ENCODE measurements around the gene HTR3D. TPM values are rescaled to one million over a fixed set of nuclear protein-coding genes. Genes with fewer than 3 reads are reported as not detected.

HTR3D gene
- total and polyA plus RNA-seq, 2 experiments from 2014 or later, result not detected

DNA sequence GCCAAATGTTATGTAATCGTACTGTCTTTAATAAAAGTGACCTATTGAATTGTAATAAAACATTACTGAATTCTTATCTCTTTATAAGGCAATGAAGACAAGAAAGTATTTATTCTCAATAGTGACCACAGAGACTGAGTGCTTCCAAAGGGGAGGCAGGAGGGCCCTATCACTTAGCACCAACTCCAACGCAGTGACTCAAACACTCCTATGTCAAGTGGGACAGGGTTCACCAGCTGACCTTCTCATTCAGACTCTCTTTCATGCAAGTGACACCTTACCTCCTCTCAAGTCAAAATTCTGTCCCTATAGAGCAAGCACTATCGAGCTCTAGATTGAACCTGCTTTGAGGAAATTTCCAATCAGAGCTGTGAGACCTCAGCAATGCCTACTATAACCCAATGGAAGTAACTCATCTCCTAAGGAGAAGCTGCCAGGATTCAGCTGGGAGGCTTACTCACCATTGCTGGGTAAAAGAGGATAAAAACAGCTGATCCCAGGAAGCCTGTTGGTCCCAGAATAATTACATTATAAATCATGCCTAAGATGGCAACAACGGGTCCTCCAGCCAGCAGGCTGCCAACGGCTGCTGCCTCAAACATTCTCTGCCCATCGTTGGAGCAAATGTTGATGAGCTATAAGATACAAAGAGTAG, 49.4 kb upstream of the HTR3D start (continued):
- TF ChIP-seq, protein P1, sequence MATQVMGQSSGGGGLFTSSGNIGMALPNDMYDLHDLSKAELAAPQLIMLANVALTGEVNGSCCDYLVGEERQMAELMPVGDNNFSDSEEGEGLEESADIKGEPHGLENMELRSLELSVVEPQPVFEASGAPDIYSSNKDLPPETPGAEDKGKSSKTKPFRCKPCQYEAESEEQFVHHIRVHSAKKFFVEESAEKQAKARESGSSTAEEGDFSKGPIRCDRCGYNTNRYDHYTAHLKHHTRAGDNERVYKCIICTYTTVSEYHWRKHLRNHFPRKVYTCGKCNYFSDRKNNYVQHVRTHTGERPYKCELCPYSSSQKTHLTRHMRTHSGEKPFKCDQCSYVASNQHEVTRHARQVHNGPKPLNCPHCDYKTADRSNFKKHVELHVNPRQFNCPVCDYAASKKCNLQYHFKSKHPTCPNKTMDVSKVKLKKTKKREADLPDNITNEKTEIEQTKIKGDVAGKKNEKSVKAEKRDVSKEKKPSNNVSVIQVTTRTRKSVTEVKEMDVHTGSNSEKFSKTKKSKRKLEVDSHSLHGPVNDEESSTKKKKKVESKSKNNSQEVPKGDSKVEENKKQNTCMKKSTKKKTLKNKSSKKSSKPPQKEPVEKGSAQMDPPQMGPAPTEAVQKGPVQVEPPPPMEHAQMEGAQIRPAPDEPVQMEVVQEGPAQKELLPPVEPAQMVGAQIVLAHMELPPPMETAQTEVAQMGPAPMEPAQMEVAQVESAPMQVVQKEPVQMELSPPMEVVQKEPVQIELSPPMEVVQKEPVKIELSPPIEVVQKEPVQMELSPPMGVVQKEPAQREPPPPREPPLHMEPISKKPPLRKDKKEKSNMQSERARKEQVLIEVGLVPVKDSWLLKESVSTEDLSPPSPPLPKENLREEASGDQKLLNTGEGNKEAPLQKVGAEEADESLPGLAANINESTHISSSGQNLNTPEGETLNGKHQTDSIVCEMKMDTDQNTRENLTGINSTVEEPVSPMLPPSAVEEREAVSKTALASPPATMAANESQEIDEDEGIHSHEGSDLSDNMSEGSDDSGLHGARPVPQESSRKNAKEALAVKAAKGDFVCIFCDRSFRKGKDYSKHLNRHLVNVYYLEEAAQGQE (IDR thresholded peaks at IDR 0.05; ENCODE audit: unreplicated experiment), result no peak

DNA sequence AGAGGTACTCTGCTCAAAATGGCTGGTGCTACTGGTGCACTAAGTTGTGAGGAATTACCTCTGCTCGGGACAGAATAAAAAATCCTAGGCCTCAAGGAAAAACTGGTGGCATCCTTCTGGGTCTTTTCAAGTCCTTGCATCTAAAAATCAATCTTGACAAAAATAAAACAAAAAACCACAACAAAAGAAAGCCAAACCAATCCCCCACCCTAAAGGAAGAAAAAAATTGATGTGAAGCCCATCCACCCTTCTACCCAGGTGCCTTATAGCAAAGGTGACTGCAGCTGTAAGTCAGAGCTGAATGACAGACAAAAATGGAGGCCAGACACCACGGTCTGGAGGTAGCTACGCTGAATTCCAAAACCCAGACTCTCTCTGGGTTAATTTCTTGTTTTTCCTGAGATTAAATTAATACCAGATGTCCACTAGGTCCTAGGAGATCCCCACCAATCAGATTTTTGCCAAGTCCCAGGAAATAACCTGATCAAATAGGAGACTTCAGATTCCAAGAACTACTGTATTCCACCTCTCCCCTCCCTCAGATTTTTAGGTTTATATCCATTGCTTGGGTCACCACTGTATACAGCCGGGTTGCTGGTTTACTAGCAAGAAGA, 47.3 kb upstream of the HTR3D start:
- Mint-ChIP-seq H3K4me3 (no peak overlapping the region; the same call in 2 of the 3 replicates), H3K9me3 (no peaks in the 10 kb centered on the region), H3K27ac (peak overlapping the region; percentile 76), H3K27me3 (ENCODE audit: insufficient read depth, low read depth, poor library complexity) (peaks cover 3% of the 10 kb centered on the region), H3K36me3 (ENCODE audit: low read depth) (peaks cover 46% of the 10 kb centered on the region), H3K4me1 (peaks cover 21% of the 10 kb centered on the region)
- Histone ChIP-seq H2AFZ (no peak overlapping the region), H4K20me1 (replicated peaks; ENCODE audit: insufficient read depth) (no peaks in the 10 kb centered on the region; the same call in 1 of the 2 replicates), H3F3A (replicated peaks; ENCODE audit: low read depth) (no peaks in the 10 kb centered on the region), H3K9me2 (ENCODE audit: insufficient read depth) (no peaks in the 10 kb centered on the region), H3K4me1 (ENCODE audit: insufficient read depth) (peaks cover 14% of the 10 kb centered on the region), H3K79me2 (replicated peaks; ENCODE audit: insufficient read depth) (no peaks in the 10 kb centered on the region), H3K27me3 (ENCODE audit: insufficient read depth) (no peaks in the 10 kb centered on the region), H3K4me3 (no peak overlapping the region), H3K4me2 (peak overlapping the region; percentile 18), H3K36me3 (ENCODE audit: insufficient read depth) (peaks cover 15% of the 10 kb centered on the region), H3K27ac (ENCODE audit: low read depth) (peak overlapping the region; percentile 76)
- ATAC-seq (no peak), DNase-seq (ENCODE audit: low spot score) (no peak)
- no peak for TF ChIP-seq NANOG (IDR thresholded peaks at IDR 0.05; ENCODE audit: borderline replicate concordance)
- TF ChIP-seq, protein P2, sequence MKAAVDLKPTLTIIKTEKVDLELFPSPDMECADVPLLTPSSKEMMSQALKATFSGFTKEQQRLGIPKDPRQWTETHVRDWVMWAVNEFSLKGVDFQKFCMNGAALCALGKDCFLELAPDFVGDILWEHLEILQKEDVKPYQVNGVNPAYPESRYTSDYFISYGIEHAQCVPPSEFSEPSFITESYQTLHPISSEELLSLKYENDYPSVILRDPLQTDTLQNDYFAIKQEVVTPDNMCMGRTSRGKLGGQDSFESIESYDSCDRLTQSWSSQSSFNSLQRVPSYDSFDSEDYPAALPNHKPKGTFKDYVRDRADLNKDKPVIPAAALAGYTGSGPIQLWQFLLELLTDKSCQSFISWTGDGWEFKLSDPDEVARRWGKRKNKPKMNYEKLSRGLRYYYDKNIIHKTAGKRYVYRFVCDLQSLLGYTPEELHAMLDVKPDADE (IDR thresholded peaks at IDR 0.05), result no peak
- TF ChIP-seq ZNF331 (CRISPR knock-in tag; IDR thresholded peaks at IDR 0.05; ENCODE audit: low read depth), result no peak
- TF ChIP-seq, protein P3, sequence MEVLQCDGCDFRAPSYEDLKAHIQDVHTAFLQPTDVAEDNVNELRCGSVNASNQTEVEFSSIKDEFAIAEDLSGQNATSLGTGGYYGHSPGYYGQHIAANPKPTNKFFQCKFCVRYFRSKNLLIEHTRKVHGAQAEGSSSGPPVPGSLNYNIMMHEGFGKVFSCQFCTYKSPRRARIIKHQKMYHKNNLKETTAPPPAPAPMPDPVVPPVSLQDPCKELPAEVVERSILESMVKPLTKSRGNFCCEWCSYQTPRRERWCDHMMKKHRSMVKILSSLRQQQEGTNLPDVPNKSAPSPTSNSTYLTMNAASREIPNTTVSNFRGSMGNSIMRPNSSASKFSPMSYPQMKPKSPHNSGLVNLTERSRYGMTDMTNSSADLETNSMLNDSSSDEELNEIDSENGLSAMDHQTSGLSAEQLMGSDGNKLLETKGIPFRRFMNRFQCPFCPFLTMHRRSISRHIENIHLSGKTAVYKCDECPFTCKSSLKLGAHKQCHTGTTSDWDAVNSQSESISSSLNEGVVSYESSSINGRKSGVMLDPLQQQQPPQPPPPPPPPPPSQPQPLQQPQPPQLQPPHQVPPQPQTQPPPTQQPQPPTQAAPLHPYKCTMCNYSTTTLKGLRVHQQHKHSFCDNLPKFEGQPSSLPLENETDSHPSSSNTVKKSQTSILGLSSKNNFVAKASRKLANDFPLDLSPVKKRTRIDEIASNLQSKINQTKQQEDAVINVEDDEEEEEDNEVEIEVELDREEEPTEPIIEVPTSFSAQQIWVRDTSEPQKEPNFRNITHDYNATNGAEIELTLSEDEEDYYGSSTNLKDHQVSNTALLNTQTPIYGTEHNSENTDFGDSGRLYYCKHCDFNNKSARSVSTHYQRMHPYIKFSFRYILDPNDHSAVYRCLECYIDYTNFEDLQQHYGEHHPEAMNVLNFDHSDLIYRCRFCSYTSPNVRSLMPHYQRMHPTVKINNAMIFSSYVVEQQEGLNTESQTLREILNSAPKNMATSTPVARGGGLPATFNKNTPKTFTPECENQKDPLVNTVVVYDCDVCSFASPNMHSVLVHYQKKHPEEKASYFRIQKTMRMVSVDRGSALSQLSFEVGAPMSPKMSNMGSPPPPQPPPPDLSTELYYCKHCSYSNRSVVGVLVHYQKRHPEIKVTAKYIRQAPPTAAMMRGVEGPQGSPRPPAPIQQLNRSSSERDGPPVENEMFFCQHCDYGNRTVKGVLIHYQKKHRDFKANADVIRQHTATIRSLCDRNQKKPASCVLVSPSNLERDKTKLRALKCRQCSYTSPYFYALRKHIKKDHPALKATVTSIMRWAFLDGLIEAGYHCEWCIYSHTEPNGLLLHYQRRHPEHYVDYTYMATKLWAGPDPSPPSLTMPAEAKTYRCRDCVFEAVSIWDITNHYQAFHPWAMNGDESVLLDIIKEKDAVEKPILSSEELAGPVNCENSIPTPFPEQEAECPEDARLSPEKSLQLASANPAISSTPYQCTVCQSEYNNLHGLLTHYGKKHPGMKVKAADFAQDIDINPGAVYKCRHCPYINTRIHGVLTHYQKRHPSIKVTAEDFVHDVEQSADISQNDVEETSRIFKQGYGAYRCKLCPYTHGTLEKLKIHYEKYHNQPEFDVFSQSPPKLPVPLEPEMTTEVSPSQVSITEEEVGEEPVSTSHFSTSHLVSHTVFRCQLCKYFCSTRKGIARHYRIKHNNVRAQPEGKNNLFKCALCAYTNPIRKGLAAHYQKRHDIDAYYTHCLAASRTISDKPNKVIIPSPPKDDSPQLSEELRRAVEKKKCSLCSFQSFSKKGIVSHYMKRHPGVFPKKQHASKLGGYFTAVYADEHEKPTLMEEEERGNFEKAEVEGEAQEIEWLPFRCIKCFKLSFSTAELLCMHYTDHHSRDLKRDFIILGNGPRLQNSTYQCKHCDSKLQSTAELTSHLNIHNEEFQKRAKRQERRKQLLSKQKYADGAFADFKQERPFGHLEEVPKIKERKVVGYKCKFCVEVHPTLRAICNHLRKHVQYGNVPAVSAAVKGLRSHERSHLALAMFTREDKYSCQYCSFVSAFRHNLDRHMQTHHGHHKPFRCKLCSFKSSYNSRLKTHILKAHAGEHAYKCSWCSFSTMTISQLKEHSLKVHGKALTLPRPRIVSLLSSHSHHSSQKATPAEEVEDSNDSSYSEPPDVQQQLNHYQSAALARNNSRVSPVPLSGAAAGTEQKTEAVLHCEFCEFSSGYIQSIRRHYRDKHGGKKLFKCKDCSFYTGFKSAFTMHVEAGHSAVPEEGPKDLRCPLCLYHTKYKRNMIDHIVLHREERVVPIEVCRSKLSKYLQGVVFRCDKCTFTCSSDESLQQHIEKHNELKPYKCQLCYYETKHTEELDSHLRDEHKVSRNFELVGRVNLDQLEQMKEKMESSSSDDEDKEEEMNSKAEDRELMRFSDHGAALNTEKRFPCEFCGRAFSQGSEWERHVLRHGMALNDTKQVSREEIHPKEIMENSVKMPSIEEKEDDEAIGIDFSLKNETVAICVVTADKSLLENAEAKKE (CRISPR knock-in tag; IDR thresholded peaks at IDR 0.05), result no peak
- no peak for TF ChIP-seq CREB1 (CRISPR knock-in tag; IDR thresholded peaks at IDR 0.05; ENCODE audit: low read depth)
- no peak for TF ChIP-seq JUNB (IDR thresholded peaks at IDR 0.05; ENCODE audit: unreplicated experiment)
- no peak for TF ChIP-seq EZH2phosphoT487 (IDR thresholded peaks at IDR 0.05; ENCODE audit: unreplicated experiment)
- TF ChIP-seq STAT1 (IDR thresholded peaks at IDR 0.05; ENCODE audit: unreplicated experiment), result no peak
- no peak for TF ChIP-seq EZH2 (IDR thresholded peaks at IDR 0.05; ENCODE audit: low read depth, unreplicated experiment)
